NB4 (cell line): ENCODE results near the gene OR13C2.
"Not testable (repeated sequence)": the region's sequence is repeated elsewhere in the genome, so short reads cannot be mapped to it uniquely, and the experiment has no call there.

ENCODE experiments used
- DNase-seq: peaks from one replicate; pipeline ENCODE4 v3.0.0; 2010; ENCODE audit warnings: low read depth
- H3K4me3 ChIP-seq: one replicate; pipeline ENCODE4 v1.5.1; 2011; ENCODE audit warnings: mild to moderate bottlenecking, low read depth, low read length, moderate library complexity
- CTCF ChIP-seq: IDR thresholded peaks from one replicate; pipeline ENCODE4 v1.5.1; 2012; ENCODE audit warnings: low read depth, low read length
- MAX ChIP-seq: IDR thresholded peaks from 2 replicates; pipeline ENCODE4 v1.6.1; 2011; ENCODE audit warnings: low read depth, low read length
- MYC ChIP-seq: IDR thresholded peaks from 2 replicates; pipeline ENCODE4 v1.6.1; 2011; ENCODE audit warnings: low read depth, low read length
- POLR2A ChIP-seq: IDR thresholded peaks from 2 replicates; pipeline ENCODE4 v1.6.1; 2011; ENCODE audit warnings: mild to moderate bottlenecking; ENCODE audit not compliant: insufficient read length; ENCODE audit errors: extremely low read depth

OR13C2 gene

GRCh38 chr9:104611213-104611612 is 5.8 kb upstream of the OR13C2 start:
- DNase-seq: no peak
- TF ChIP-seq CTCF: no peak
- no peak for TF ChIP-seq MAX
- TF ChIP-seq POLR2A: no peak
- TF ChIP-seq MYC: no peak
- H3K4me3 ChIP-seq: no peak overlapping the region

GRCh38 chr9:104608336-104608735 is 2.9 kb upstream of the OR13C2 start:
- TF ChIP-seq MYC (no peak), CTCF (no peak), POLR2A (no peak), MAX (no peak)
- H3K4me3 ChIP-seq: no peak overlapping the region
- peak; percentile 4 for DNase-seq

GRCh38 chr9:104606152-104606551 is 725 bp upstream of the OR13C2 start:
- no peak for DNase-seq
- H3K4me3 ChIP-seq: no peak overlapping the region
- TF ChIP-seq MYC (no peak), MAX (no peak), CTCF (no peak), POLR2A (no peak)

- H3K4me3 ChIP-seq: no peak overlapping the region
- TF ChIP-seq POLR2A: no peak
- TF ChIP-seq CTCF: no peak
- TF ChIP-seq MYC: no peak
- no peak for TF ChIP-seq MAX
- no peak for DNase-seq
These were observed 626 bp downstream of the OR13C2 start for GRCh38 chr9:104604801-104605200.

- not testable (repeated sequence) for DNase-seq, H3K4me3 ChIP-seq
These were observed 6.1 kb downstream of the OR13C2 start, which contains the start of gene OR13C5 for GRCh38 chr9:104599313-104599712. Gene OR13C5, minus strand, starts transcription at chr9:104599413. Its CDS starts 0 bp downstream, at chr9:104599413.

GRCh38 chr9:104598749-104599148 is 6.7 kb downstream of the OR13C2 start:
- H3K4me3 ChIP-seq, DNase-seq: not testable (repeated sequence)

GRCh38 chr9:104589626-104590025 is 15.8 kb downstream of the OR13C2 start:
- DNase-seq: no peak
- TF ChIP-seq MYC (no peak), MAX (no peak), POLR2A (no peak), CTCF (no peak)
- no peak overlapping the region for H3K4me3 ChIP-seq
